OCI-M1 (cell line): ENCODE data around the gene NEDD4L.
"Not testable (repeated sequence)": the region's sequence is repeated elsewhere in the genome, so short reads cannot be mapped to it uniquely, and the experiment has no call there.

Source experiments
- DNase-seq: peaks from one replicate; lab custom pipeline; 2025; lab: John Stamatoyannopoulos, UW

Gene NEDD4L

DNA sequence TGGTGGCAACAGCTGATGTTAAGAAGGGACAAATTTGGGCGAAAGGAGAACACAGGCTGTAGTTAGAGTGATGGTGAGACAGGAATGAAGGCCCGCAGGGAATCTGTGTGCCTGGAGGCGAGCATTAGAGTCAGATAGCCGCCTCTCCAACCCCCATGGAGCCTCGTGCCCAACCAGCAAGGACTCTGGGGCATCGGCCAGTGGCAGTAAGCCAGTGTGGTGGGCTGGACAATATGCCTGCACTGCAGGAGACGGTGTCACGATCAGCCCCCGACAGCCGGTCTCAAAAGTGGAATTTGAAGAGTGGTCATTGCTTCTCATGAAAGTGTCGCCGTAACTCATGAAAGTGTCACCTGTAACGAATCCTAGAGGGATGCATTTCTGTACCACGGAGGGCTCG lies 335.4 kb downstream of the NEDD4L start:
- no peak for DNase-seq

GRCh38 chr18:58380113-58380512 lies 336.1 kb downstream of the NEDD4L start:
- not testable (repeated sequence) for DNase-seq

GRCh38 chr18:58381676-58382411 lies 337.8 kb downstream of the NEDD4L start:
- no peak for DNase-seq

DNA sequence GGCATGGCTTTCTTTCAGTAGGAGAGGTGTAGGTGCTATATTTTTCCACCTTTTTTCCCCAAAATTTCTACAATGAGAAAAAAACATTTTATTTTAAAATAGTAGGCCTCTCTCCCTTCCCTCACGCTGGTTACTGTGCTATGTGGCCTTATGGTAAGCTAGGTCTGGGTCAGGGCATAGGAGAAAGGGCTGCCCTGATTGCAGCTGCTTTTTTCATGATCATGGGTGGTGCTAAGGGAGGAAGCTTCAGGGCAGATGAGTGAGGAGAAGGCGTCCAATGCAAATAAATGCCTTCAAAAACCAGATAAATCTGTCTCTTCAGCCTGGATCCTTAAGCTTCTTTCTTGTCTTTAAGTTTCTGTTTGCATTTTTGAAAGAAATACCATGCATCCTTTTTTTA lies 338.4 kb downstream of the NEDD4L start:
- no peak for DNase-seq

DNA sequence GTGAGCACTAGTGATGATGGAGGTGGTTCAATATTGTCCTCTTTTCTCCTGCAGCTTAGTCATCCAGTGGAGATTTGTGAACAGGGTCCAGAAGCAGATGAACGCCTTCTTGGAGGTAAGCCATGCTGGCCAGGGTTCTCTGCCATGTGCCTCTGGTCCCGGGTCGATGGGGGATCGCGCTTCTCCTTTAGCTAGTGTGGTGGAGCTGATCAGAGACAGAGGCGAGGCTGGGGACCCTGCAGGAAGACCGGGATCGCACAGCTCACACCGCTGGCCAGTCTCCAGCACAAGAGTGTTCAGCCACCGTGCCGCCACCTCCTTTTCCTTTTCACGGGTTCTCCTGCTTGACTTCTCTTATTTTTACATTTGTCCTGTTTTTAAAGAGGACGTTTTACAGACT lies 341.4 kb downstream of the NEDD4L start:
- DNase-seq: no peak

DNA sequence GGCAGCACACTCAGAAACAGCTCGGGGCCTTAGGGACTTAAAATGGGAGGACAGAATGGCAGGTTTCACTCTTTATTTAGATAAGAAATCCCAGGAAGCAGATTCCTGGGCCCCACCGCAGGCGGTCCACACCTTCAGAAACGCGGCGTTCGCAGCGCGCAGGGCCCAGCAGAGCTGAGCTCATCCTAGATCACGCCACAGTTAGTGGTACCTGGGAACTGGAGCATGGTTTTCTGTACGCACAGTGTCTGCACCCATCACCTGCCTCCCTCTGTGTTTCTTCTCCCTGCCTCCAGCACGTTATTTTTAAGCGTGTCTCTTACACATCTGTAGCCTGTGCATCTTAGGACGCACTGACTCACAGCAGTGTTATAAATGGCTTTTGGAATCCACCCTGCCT lies 342.8 kb downstream of the NEDD4L start:
- DNase-seq: no peak

DNA sequence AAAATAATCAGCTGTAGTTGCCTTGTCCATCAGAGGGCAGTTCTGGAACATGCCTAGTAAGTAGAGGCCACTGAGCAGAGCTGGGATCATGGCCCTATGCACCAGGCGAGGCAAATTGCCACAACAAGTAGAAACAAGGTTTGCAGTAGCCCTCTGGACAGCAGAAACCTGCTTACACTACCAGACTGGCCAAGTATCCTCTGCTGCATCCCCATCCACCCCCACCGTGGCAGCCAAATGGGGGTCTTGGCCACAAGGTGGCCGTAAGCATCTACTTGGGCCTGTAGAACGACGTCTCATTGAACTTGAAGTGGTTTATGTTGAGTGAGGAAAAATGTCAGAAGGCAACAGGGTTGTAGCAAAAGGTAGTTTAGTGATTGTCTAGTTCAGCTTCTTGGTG lies 343.7 kb downstream of the NEDD4L start:
- DNase-seq: no peak

- DNase-seq: no peak
Measured at GRCh38 chr18:58388736-58389135, 344.7 kb downstream of the NEDD4L start.

- no peak for DNase-seq
Measured at GRCh38 chr18:58389745-58390144, 345.7 kb downstream of the NEDD4L start.

- no peak for DNase-seq
Measured at GRCh38 chr18:58390399-58390798, 346.4 kb downstream of the NEDD4L start.

- DNase-seq: no peak
Measured at GRCh38 chr18:58391231-58391825, 347.3 kb downstream of the NEDD4L start.

- DNase-seq: no peak
Measured at GRCh38 chr18:58391932-58392323, 347.9 kb downstream of the NEDD4L start.

DNA sequence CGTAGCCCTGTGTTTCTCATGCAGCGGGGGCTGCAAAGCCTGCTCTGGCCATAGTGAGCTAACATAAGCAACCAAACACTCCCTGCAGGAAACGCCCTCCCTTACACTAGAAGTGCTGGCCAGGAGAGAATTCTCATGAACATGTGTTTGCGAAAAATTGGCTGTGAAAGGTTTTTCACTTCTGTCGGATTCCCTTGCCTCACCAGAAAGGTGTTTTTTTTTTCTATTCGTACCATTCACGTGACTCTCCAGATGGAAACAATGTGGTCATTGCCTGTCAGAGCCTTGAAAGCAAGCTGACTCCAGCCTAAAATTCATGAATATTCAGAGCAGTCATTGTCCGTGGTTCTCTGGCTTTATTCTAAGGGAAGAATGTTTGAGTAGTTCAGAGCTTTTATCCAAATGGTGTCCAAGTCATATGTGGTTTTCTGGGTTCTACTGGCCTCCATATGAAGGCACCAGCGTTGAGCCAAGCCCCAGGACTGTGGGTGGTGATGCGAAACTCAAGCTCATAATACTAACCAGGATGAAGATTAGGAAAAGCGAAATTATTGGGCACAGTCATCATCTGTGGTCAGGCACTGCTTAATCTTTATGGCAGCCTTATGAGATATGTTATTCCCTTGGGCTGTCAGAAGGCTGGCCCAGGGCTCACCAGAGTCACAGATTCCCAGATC lies 348.4 kb downstream of the NEDD4L start:
- DNase-seq: no peak

DNA sequence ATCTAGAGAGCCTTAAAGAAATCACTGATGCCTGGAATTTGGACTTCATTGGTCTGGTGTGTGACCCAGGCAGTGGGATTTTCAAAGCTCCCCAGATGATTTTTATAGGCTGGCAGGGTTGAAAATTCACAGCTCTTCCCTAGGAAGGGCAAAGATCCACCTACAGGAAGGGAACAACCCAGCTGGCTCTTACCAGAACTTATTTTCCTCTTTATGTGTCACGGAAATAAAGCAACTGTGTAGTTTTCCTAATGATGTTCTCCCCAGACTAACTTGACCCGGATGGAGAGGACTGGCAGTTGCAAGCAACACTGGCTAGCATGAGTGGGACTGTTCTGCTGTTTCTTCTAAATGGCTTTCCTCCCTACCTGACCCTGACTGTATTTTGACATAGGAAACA lies 349.3 kb downstream of the NEDD4L start:
- DNase-seq: no peak

DNA sequence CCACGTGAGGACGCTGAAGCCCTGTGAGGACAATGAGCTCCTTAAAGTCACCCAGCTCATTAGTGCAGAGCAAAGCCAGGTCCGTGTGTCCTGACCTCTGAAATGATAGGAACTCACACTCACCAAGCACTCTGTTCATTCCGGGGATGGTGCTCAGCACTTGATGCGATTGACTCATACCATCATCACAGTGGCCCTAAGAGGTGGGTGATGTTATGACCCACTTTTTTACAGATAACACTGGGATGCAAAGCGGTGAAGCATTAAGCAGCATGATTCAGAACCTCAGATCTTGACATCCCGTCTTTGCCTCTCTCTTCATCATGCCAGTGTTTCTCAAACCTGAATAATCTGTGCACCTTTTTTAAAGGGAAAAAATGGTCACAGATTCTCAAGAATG lies 350.0 kb downstream of the NEDD4L start:
- DNase-seq: no peak

- no peak for DNase-seq
Measured at GRCh38 chr18:58394602-58395425, 350.8 kb downstream of the NEDD4L start.

GRCh38 chr18:58396144-58396543 lies 352.1 kb downstream of the NEDD4L start:
- no peak for DNase-seq

DNA sequence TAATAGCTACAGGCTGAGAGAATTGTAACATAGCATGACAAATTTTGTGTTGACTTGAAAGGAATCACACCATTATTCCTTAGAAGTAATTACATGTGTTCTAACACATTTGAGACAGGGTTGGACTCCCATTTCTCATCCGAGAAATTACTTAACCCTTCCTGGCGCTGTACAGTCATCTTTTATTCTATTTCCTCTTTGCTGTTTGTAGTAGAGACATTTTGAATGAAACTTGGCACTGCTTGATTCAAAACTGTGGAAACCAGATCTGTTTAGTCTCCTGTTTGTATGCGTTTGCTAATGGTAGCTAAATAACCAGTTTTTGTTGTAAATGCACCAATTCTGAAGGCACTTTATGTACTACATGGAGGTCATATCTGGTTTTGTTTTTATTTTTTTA lies 352.9 kb downstream of the NEDD4L start:
- DNase-seq: no peak

DNA sequence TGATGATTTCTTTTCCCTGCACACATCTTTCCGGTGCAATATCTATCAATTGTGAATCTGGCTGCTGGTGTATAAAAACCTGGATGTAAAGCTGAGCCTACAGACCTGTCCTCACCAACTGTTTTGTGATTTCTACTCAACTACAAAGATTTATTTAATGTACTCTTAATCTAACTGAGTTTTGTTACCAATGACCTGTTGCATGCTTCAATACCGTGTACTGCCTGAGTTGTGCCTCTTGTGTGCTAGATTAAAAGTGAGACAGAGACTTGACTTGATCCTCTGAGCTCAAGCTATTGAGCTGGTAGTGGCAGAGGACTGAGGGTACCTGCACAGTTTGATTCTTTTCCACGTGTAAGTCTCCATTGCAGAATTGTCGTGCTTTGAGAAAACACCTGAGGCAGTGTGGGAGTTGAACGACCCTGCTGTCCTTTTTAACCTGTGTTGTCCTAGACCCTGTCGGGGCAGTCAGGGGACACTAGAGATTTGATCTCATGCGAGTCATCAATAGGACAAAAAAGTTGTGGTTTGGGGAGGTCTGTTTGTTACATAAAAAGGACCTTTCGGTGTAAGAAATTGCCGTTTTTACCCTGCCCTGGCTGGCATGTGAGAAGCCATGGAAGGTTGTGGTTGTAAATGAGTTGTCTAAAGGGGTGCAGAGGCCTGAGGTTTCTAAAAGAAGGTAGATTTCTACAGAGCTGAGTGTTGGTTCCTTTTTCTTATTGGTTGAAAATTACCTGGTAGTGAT lies 353.5 kb downstream of the NEDD4L start:
- DNase-seq: no peak

DNA sequence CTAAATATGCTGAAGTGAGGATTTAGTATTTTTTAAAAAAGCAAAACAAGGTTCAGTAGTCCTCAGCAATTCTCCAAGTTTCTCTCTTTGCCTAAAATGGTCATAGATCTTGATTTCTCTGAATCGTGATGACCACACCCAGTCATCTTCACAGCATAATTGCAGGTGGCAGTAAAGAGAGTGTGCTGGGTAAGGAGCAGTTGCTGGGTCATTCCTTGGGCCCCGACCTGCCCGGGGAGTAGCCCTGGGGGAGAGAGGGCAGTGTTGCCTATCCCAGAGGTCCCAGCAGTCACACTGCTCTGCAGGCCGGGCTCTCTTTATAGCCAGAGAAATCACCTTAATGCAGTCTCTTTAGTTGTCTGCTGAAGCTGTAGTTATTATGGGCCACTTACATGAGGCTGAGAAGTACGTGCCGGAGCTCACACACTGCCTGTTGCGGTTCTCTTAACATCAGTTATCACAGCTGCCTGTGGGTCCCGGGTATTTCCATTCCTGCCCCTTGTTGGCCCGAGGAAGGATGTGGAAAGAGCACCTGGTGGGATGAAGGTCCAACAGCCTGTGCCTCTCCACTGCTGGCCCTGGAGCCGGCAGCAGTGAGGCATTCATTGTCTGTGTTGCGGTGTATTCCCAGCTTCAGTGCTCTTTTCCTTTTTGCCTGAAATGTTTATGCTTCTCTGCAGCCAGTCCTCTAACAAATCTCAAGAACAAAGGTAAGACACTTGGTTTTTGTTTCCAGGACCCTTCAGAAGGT lies 354.8 kb downstream of the NEDD4L start:
- DNase-seq: no peak

DNA sequence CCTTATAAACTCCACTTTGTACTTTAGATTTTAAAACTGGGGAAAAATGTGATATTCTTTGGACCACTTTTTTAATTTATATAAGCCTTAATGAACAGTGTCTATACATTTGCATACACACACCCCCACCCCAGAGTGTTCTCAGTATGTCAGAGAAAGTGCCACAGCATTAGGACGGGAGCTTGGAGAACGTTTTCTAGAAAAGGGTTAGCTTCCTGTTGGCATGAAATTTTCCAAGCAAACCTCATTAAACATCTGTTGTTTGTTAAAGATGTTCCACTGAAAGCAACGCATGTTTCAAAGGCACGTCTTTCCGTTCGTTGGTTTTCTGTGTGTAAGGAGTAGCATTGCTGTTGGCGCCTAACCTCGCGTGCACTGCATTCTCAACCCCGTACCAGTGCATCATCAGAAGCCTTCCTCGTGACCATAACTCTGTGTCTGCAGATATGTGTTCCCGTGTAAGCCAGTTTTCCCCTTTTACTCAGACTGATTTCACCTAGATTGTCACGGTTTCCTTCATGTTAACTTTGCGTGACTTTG lies 356.4 kb downstream of the NEDD4L start:
- DNase-seq: no peak
